Trophoblast cell (in vitro differentiated cells and primary cell): ENCODE results near the gene GRIK4.

ENCODE experiments used
- DNase-seq, 2 donors: peaks; one replicate each; pipeline ENCODE4 v3.0.0-alpha.2; 2016
- H2AFZ ChIP-seq: 2 replicates; pipeline ENCODE4 v1.6.1; 2013; ENCODE audit warnings: low read length, moderate library complexity, mild to moderate bottlenecking; ENCODE audit not compliant: insufficient read depth, poor library complexity
- H2AK5ac ChIP-seq: 2 replicates; pipeline ENCODE4 v1.6.1; 2013; ENCODE audit warnings: mild to moderate bottlenecking, low read length
- H2BK120ac ChIP-seq: 2 replicates; pipeline ENCODE4 v1.6.1; 2013; ENCODE audit warnings: low read length, mild to moderate bottlenecking, moderate library complexity; ENCODE audit not compliant: insufficient read depth, poor library complexity
- H2BK12ac ChIP-seq: 2 replicates; pipeline ENCODE4 v1.6.1; 2013; ENCODE audit warnings: mild to moderate bottlenecking, low read length, moderate library complexity
- H2BK5ac ChIP-seq: 2 replicates; pipeline ENCODE4 v1.6.1; 2013; ENCODE audit warnings: low read length, low read depth, moderate library complexity, mild to moderate bottlenecking; ENCODE audit not compliant: poor library complexity
- H3K14ac ChIP-seq: 2 replicates; pipeline ENCODE4 v1.6.1; 2013; ENCODE audit warnings: mild to moderate bottlenecking, low read length
- H3K18ac ChIP-seq: 2 replicates; pipeline ENCODE4 v1.6.1; 2013; ENCODE audit warnings: mild to moderate bottlenecking, low read length
- H3K23ac ChIP-seq: 2 replicates; pipeline ENCODE4 v1.6.1; 2013; ENCODE audit warnings: low read length
- H3K27ac ChIP-seq: 2 replicates; pipeline ENCODE4 v1.5.1; 2013; ENCODE audit warnings: low read depth, mild to moderate bottlenecking, inconsistent platforms, low read length, moderate library complexity
- H3K27me3 ChIP-seq: 2 replicates; pipeline ENCODE4 v1.6.1; 2013; ENCODE audit warnings: inconsistent platforms, mild to moderate bottlenecking, low read length, moderate library complexity; ENCODE audit not compliant: insufficient read depth
- H3K36me3 ChIP-seq, 2 experiments: 1 replicate in 1 of 2; 2 replicates in 1 of 2; pipeline ENCODE4 v1.6.1; 2013; ENCODE audit warnings: low read length in 2 of 2, mild to moderate bottlenecking in 2 of 2, moderate library complexity in 1 of 2; ENCODE audit not compliant: insufficient read depth in 2 of 2, control insufficient read depth in 1 of 2
- H3K4ac ChIP-seq: 2 replicates; pipeline ENCODE4 v1.6.1; 2013; ENCODE audit warnings: low read depth, mild to moderate bottlenecking, low read length, moderate library complexity
- H3K4me1 ChIP-seq, 2 experiments: 1 replicate in 1 of 2; 2 replicates in 1 of 2; pipeline ENCODE4 v1.6.1; 2013; ENCODE audit warnings: low read length in 2 of 2, mild to moderate bottlenecking in 2 of 2, moderate library complexity in 1 of 2; ENCODE audit not compliant: insufficient read depth in 2 of 2, control insufficient read depth in 1 of 2
- H3K4me2 ChIP-seq: 2 replicates; pipeline ENCODE4 v1.6.1; 2013; ENCODE audit warnings: inconsistent platforms, mild to moderate bottlenecking, low read length, moderate library complexity
- H3K4me3 ChIP-seq: 2 replicates; pipeline ENCODE4 v1.5.1; 2013; ENCODE audit warnings: mild to moderate bottlenecking, low read depth, low read length, inconsistent platforms
- H3K79me1 ChIP-seq: one replicate; pipeline ENCODE4 v1.6.1; 2013; ENCODE audit warnings: low read length
- H3K79me2 ChIP-seq: 2 replicates; pipeline ENCODE4 v1.6.1; 2013; ENCODE audit warnings: low read length, mild to moderate bottlenecking; ENCODE audit not compliant: control insufficient read depth, insufficient read depth, poor library complexity
- H3K9ac ChIP-seq: 2 replicates; pipeline ENCODE4 v1.6.1; 2013; ENCODE audit warnings: mild to moderate bottlenecking, low read length
- H3K9me3 ChIP-seq: 2 replicates; pipeline ENCODE4 v1.6.1; 2013; ENCODE audit warnings: low read depth, mild to moderate bottlenecking, control low read depth, inconsistent platforms, low read length; ENCODE audit not compliant: insufficient read depth
- H4K12ac ChIP-seq: 2 replicates; pipeline ENCODE4 v1.6.1; 2013; ENCODE audit warnings: low read depth, mild to moderate bottlenecking, low read length, moderate library complexity
- H4K8ac ChIP-seq: 2 replicates; pipeline ENCODE4 v1.6.1; 2013; ENCODE audit warnings: low read depth, mild to moderate bottlenecking, low read length, moderate library complexity
- H4K91ac ChIP-seq: one replicate; pipeline ENCODE4 v1.6.1; 2013; ENCODE audit warnings: low read depth, mild to moderate bottlenecking, low read length, moderate library complexity
- WGBS: extraction: QIAGEN DNeasy Blood & Tissue Kit; methylation state at CpG from one replicate; pipeline ENCODE4 v1.1.7; 2013; ENCODE audit warnings: missing lambda C conversion rate; ENCODE audit not compliant: insufficient read length, insufficient coverage; ENCODE audit errors: extremely low coverage; 5-methylcytosine and 5-hydroxymethylcytosine counted together

The GRIK4 gene

DNA sequence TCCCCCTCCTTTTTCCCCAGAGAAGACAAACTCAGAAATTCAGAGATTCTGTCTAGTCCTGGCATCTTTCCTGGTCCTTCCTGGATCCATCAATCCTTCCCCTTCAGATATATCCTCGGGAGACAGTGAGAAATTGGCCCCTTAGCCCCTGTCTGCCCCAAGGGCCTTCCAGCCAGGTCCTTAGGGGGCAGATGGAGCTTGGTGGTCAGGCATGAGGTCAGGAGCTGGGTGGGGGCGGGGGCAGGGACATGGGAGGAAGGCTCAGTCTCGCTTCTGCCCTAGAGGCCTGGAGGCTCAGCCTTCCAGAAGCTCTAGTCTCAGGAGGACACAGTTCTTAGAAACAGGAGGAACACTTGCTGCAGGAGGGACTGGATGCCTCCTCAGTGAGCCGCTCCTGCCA lies 304.6 kb downstream of the GRIK4 start:
- no peak overlapping the region for H4K91ac ChIP-seq
- no peaks in the 10 kb centered on the region for H3K27me3 ChIP-seq
- no peak overlapping the region for H4K12ac ChIP-seq
- no peak overlapping the region for H4K8ac ChIP-seq
- no peak overlapping the region for H2AFZ ChIP-seq
- H3K4ac ChIP-seq, result no peak overlapping the region
- H3K9me3 ChIP-seq, result no peaks in the 10 kb centered on the region
- no peak for DNase-seq
- no peak overlapping the region for H3K4me3 ChIP-seq
- no peaks in the 10 kb centered on the region for H3K79me1 ChIP-seq
- H2BK12ac ChIP-seq, result no peak overlapping the region
- H3K4me1 ChIP-seq, result no peaks in the 10 kb centered on the region
- WGBS, result no CpG with 5 or more reads among the region's 4 CpGs
- no peak overlapping the region for H3K18ac ChIP-seq
- H3K36me3 ChIP-seq, result no peaks in the 10 kb centered on the region
- H2BK120ac ChIP-seq, result no peak overlapping the region
- no peak overlapping the region for H3K27ac ChIP-seq
- H3K4me2 ChIP-seq, result no peak overlapping the region
- no peak overlapping the region for H2AK5ac ChIP-seq
- H3K79me2 ChIP-seq, result no peaks in the 10 kb centered on the region
- H2BK5ac ChIP-seq, result no peak overlapping the region
- H3K14ac ChIP-seq, result no peak overlapping the region
- H3K23ac ChIP-seq, result no peak overlapping the region
- H3K9ac ChIP-seq, result no peak overlapping the region

DNA sequence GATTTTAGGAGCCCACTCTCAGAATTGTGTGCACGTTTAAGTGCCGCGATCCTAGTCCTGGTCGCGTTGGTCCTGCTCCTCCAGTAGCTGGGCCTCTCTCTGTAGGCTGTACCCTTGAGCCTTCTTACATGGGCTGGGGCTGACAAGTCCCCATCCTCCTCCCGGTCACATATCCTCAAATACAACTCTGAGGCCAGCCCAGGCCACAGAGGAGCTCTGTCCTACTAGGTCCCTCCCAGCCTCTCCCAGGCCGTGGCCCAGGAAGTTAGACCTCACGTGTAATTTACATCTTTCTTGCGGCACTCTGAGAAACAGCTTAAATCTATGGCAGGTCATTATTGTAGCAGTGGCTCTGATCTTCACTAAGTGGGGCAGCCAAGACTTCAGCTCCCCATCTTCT lies 305.2 kb downstream of the GRIK4 start:
- Histone ChIP-seq H2BK120ac (no peak overlapping the region), H3K18ac (no peak overlapping the region), H3K36me3 (no peaks in the 10 kb centered on the region), H2BK12ac (no peak overlapping the region), H4K12ac (no peak overlapping the region), H3K4me3 (no peak overlapping the region), H3K23ac (no peak overlapping the region), H3K27ac (no peak overlapping the region), H2AFZ (no peak overlapping the region), H3K14ac (no peak overlapping the region), H2AK5ac (no peak overlapping the region), H3K9ac (no peak overlapping the region), H4K8ac (no peak overlapping the region), H3K79me1 (no peaks in the 10 kb centered on the region), H3K4me1 (no peaks in the 10 kb centered on the region), H3K4me2 (no peak overlapping the region), H3K9me3 (no peaks in the 10 kb centered on the region), H2BK5ac (no peak overlapping the region), H3K27me3 (no peaks in the 10 kb centered on the region), H3K4ac (no peak overlapping the region), H3K79me2 (no peaks in the 10 kb centered on the region), H4K91ac (no peak overlapping the region)
- no CpG with 5 or more reads among the region's 9 CpGs for WGBS
- no peak for DNase-seq

- no peaks in the 10 kb centered on the region for H3K79me2 ChIP-seq
Observed at GRCh38 chr11:120817158-120817557, 305.6 kb downstream of the GRIK4 start.

DNA sequence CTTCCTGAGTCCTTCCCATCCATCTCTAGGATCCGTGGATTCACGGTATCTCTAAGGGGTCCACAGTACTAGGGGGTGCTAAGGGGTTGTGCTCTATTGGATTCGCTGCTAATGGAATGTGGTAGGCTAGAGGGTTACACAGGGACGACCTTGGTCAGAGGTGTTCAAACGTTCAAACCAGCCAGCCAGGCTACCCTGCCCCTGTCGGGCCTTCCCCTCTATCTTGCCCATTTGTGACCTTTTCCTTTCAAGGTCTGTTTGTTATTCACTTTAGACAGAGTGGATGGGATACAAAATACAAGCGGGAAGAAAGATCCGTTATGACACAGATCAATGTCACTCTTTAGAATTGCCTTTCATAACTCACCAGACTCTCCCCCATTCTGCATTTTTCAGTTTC lies 306.5 kb downstream of the GRIK4 start:
- Histone ChIP-seq H3K79me1 (no peaks in the 10 kb centered on the region), H3K18ac (no peak overlapping the region), H2BK120ac (no peak overlapping the region), H3K27ac (no peak overlapping the region), H3K4me3 (no peak overlapping the region), H3K23ac (no peak overlapping the region), H2BK12ac (no peak overlapping the region), H3K9ac (no peak overlapping the region), H3K79me2 (no peaks in the 10 kb centered on the region), H3K9me3 (no peaks in the 10 kb centered on the region), H4K12ac (no peak overlapping the region), H2AFZ (no peak overlapping the region), H3K4me1 (no peaks in the 10 kb centered on the region), H4K91ac (no peak overlapping the region), H2AK5ac (no peak overlapping the region), H3K27me3 (no peaks in the 10 kb centered on the region), H3K4ac (no peak overlapping the region), H4K8ac (no peak overlapping the region), H2BK5ac (no peak overlapping the region), H3K4me2 (no peak overlapping the region), H3K36me3 (no peaks in the 10 kb centered on the region), H3K14ac (no peak overlapping the region)
- WGBS, result no CpG with 5 or more reads among the region's 8 CpGs
- DNase-seq, result no peak

More at GRCh38 chr11:120817158-120817557, 305.6 kb downstream of the GRIK4 start:
- H3K18ac ChIP-seq, result no peak overlapping the region
- WGBS, result no CpG with 5 or more reads among the region's 2 CpGs
- no peaks in the 10 kb centered on the region for H3K36me3 ChIP-seq
- no peaks in the 10 kb centered on the region for H3K9me3 ChIP-seq
- H3K4ac ChIP-seq, result no peak overlapping the region
- no peaks in the 10 kb centered on the region for H3K27me3 ChIP-seq
- no peak overlapping the region for H3K4me3 ChIP-seq
- H3K4me2 ChIP-seq, result no peak overlapping the region
- no peak overlapping the region for H4K91ac ChIP-seq
- H2AFZ ChIP-seq, result no peak overlapping the region
- no peak overlapping the region for H3K23ac ChIP-seq
- no peak overlapping the region for H3K14ac ChIP-seq
- H3K79me1 ChIP-seq, result no peaks in the 10 kb centered on the region
- no peak overlapping the region for H2BK5ac ChIP-seq
- H3K4me1 ChIP-seq, result no peaks in the 10 kb centered on the region
- H2BK12ac ChIP-seq, result no peak overlapping the region
- H4K12ac ChIP-seq, result no peak overlapping the region
- no peak overlapping the region for H4K8ac ChIP-seq
- no peak overlapping the region for H2BK120ac ChIP-seq
- no peak overlapping the region for H3K27ac ChIP-seq
- no peak for DNase-seq
- no peak overlapping the region for H3K9ac ChIP-seq
- H2AK5ac ChIP-seq, result no peak overlapping the region
